ENCODE measurements around the gene ADPRS. TPM values are rescaled to one million over a fixed set of nuclear protein-coding genes. Genes with fewer than 3 reads are reported as not detected.
A peak's percentile ranks its signal among the peaks of the same experiment; 100 is the strongest.

The ADPRS gene
- total RNA-seq, 1 donor from 2014 or later, result 50.0 TPM

GRCh38 chr1:36122062-36123030, 33.7 kb downstream of the ADPRS start:
- no peak for TF ChIP-seq CTCF (IDR thresholded peaks at IDR 0.05; ENCODE audit: insufficient read depth, low read length, severe bottlenecking)
- no peak overlapping the region for H3K4me3 ChIP-seq (ENCODE audit: low read depth, low read length)
- peaks cover 5% of the 10 kb centered on the region for H3K27me3 ChIP-seq (ENCODE audit: control insufficient read depth, insufficient read depth, low read length)
- H3K36me3 ChIP-seq (ENCODE audit: control insufficient read depth, insufficient read depth, low read length), result no peaks in the 10 kb centered on the region
- FAIRE-seq (no peak), DNase-seq (ENCODE audit: low read depth) (no peak)

DNA sequence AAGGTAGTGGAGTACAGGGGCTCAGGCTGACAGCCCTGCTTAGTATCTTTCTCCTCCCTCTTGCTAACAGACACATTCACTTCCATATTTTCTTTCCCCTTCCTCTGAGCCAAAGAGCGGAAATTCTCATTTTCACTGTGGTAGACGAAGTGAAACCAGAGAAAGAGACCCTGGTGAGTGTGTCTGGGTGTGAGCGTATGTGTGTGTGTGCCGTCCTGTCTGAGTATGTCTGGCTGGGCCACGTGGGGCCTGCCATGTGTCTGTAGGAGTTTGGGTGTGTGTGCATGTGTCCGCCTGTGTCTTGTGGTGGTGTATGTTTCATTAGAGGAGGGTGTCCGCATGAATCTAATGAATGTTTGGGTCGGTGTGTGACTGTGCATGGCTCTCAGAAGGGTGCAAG, 34.7 kb downstream of the ADPRS start:
- FAIRE-seq (peak; percentile 47), DNase-seq (ENCODE audit: low read depth) (no peak)
- peaks cover 5% of the 10 kb centered on the region for H3K27me3 ChIP-seq (ENCODE audit: control insufficient read depth, insufficient read depth, low read length)
- TF ChIP-seq CTCF (IDR thresholded peaks at IDR 0.05; ENCODE audit: insufficient read depth, low read length, severe bottlenecking), result no peak
- no peak overlapping the region for H3K4me3 ChIP-seq (ENCODE audit: low read depth, low read length)
- no peaks in the 10 kb centered on the region for H3K36me3 ChIP-seq (ENCODE audit: control insufficient read depth, insufficient read depth, low read length)

GRCh38 chr1:36124404-36125128, 35.9 kb downstream of the ADPRS start:
- DNase-seq (ENCODE audit: low read depth) (no peak), FAIRE-seq (no peak)
- Histone ChIP-seq H3K36me3 (ENCODE audit: control insufficient read depth, insufficient read depth, low read length) (no peaks in the 10 kb centered on the region), H3K27me3 (ENCODE audit: control insufficient read depth, insufficient read depth, low read length) (peaks cover 5% of the 10 kb centered on the region), H3K4me3 (ENCODE audit: low read depth, low read length) (no peak overlapping the region)
- TF ChIP-seq CTCF (IDR thresholded peaks at IDR 0.05; ENCODE audit: insufficient read depth, low read length, severe bottlenecking), result no peak

- DNase-seq (ENCODE audit: low read depth), result no peak
- no peak for FAIRE-seq
Observed at GRCh38 chr1:36125129-36125991, 36.7 kb downstream of the ADPRS start, which contains the start of gene COL8A2. TSS of gene COL8A2 (minus strand) at chr1:36125222. CDS start at chr1:36100242, 24,980 bp downstream.

More at GRCh38 chr1:36125129-36125991, 36.7 kb downstream of the ADPRS start, which contains the start of gene COL8A2:
- no peaks in the 10 kb centered on the region for H3K36me3 ChIP-seq (ENCODE audit: control insufficient read depth, insufficient read depth, low read length)
- H3K4me3 ChIP-seq (ENCODE audit: low read depth, low read length), result peak within 1 kb of the TSS; percentile 21
- peaks cover 5% of the 10 kb centered on the region for H3K27me3 ChIP-seq (ENCODE audit: control insufficient read depth, insufficient read depth, low read length)
- TF ChIP-seq CTCF (IDR thresholded peaks at IDR 0.05; ENCODE audit: insufficient read depth, low read length, severe bottlenecking), result no peak
